ENCODE results near the gene POLN. TPM values are rescaled to one million over a fixed set of nuclear protein-coding genes. Genes with fewer than 3 reads are reported as not detected.

The POLN gene
- total and polyA plus RNA-seq, 2 experiments from 2014 or later, result 1.8 to 4.0 TPM

GRCh38 chr4:2251073-2251794 is 9.3 kb upstream of the POLN start:
- ATAC-seq (no peak), DNase-seq (ENCODE audit: low spot score) (no peak)
- Mint-ChIP-seq H3K36me3 (ENCODE audit: low read depth) (no peaks in the 10 kb centered on the region; the same call in 2 of the 3 replicates), H3K4me3 (no peak overlapping the region), H3K27ac (no peak overlapping the region), H3K27me3 (ENCODE audit: insufficient read depth, low read depth, poor library complexity) (peaks cover 3% of the 10 kb centered on the region), H3K4me1 (peaks cover 15% of the 10 kb centered on the region), H3K9me3 (no peaks in the 10 kb centered on the region)
- no peaks in the 10 kb centered on the region for H3K27me3 ChIP-seq (ENCODE audit: insufficient read depth)
- no peaks in the 10 kb centered on the region for H3K79me2 ChIP-seq (replicated peaks; ENCODE audit: insufficient read depth)
- no peaks in the 10 kb centered on the region for H3K36me3 ChIP-seq (ENCODE audit: insufficient read depth)
- no peak overlapping the region for H3K4me2 ChIP-seq
- no peak overlapping the region for H2AFZ ChIP-seq
- H3F3A ChIP-seq (replicated peaks; ENCODE audit: low read depth), result no peaks in the 10 kb centered on the region
- no peak overlapping the region for H3K4me3 ChIP-seq
- H3K4me1 ChIP-seq (ENCODE audit: insufficient read depth), result peaks cover 5% of the 10 kb centered on the region; the same call in 1 of the 2 replicates
- no peaks in the 10 kb centered on the region for H4K20me1 ChIP-seq (replicated peaks; ENCODE audit: insufficient read depth)
- no peaks in the 10 kb centered on the region for H3K9me2 ChIP-seq (ENCODE audit: insufficient read depth)
- TF ChIP-seq CREB1 (CRISPR knock-in tag; IDR thresholded peaks at IDR 0.05; ENCODE audit: low read depth), result no peak
- no peak for TF ChIP-seq ETS1 (IDR thresholded peaks at IDR 0.05)
- TF ChIP-seq JUNB (IDR thresholded peaks at IDR 0.05; ENCODE audit: unreplicated experiment), result no peak
- no peak for TF ChIP-seq ZNF114 (CRISPR knock-in tag; IDR thresholded peaks at IDR 0.05)
- H3K27ac ChIP-seq (ENCODE audit: low read depth), result no peak overlapping the region

DNA sequence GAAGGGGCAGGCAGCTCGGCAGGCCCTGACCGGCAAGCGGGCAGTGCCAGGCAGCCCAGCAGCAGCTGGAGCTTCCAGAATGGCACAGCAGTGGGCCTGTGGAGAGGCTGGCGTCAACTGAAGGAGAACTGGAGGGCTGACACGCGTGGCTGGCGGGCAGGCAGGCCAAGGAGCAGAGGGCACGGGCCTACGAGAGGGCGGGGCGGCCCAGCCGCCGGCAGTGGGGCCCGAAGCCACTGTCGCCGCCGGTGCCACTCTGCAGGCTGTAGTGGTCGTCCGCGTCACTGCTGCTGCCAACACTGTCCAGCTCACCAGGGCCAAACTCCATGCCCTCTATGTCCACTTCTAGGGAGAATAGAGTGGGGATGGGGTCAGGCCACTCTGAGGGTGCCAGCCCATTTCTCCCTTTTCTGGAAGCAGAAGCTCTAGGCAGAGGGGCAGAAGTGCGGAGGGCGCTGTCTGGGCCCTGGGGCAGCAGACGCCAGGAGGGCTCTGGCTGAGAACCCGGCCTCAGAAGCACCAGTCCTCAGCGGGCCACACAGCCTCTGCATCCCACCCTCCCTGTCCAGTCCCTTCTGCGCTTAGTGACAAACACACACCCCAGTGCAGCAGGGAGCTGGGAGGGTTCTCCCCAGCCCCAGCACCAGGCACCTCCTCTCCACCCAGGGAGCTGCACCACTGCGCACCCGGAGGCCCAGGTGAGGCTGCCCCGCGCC is 8.6 kb upstream of the POLN start:
- peaks cover 1% of the 10 kb centered on the region; the same call in 2 of the 3 replicates for H3K9me3 Mint-ChIP-seq
- H3K9me2 ChIP-seq (ENCODE audit: insufficient read depth), result no peaks in the 10 kb centered on the region
- H3K27me3 Mint-ChIP-seq (ENCODE audit: insufficient read depth, low read depth, poor library complexity), result peaks cover 3% of the 10 kb centered on the region
- H3K36me3 Mint-ChIP-seq (ENCODE audit: low read depth), result peaks cover 2% of the 10 kb centered on the region; the same call in 2 of the 3 replicates
- H3K27ac Mint-ChIP-seq, result no peak overlapping the region
- DNase-seq (ENCODE audit: low spot score) (no peak), ATAC-seq (no peak)
- H3K4me3 Mint-ChIP-seq, result no peak overlapping the region
- H3K4me1 Mint-ChIP-seq, result peaks cover 15% of the 10 kb centered on the region
- no peaks in the 10 kb centered on the region for H3K79me2 ChIP-seq (replicated peaks; ENCODE audit: insufficient read depth)
- H3F3A ChIP-seq (replicated peaks; ENCODE audit: low read depth), result no peaks in the 10 kb centered on the region
- no peak overlapping the region for H3K4me2 ChIP-seq
- H4K20me1 ChIP-seq (replicated peaks; ENCODE audit: insufficient read depth), result no peaks in the 10 kb centered on the region
- H3K27ac ChIP-seq (ENCODE audit: low read depth), result no peak overlapping the region
- no peaks in the 10 kb centered on the region for H3K36me3 ChIP-seq (ENCODE audit: insufficient read depth)
- peaks cover 5% of the 10 kb centered on the region; the same call in 1 of the 2 replicates for H3K4me1 ChIP-seq (ENCODE audit: insufficient read depth)
- no peaks in the 10 kb centered on the region for H3K27me3 ChIP-seq (ENCODE audit: insufficient read depth)
- no peak overlapping the region for H2AFZ ChIP-seq
- no peak overlapping the region for H3K4me3 ChIP-seq
- no peak for TF ChIP-seq ETS1 (IDR thresholded peaks at IDR 0.05)
- TF ChIP-seq STAT1 (IDR thresholded peaks at IDR 0.05; ENCODE audit: unreplicated experiment), result no peak
- TF ChIP-seq ZNF462 (CRISPR knock-in tag; IDR thresholded peaks at IDR 0.05), result no peak
- TF ChIP-seq, protein P1, sequence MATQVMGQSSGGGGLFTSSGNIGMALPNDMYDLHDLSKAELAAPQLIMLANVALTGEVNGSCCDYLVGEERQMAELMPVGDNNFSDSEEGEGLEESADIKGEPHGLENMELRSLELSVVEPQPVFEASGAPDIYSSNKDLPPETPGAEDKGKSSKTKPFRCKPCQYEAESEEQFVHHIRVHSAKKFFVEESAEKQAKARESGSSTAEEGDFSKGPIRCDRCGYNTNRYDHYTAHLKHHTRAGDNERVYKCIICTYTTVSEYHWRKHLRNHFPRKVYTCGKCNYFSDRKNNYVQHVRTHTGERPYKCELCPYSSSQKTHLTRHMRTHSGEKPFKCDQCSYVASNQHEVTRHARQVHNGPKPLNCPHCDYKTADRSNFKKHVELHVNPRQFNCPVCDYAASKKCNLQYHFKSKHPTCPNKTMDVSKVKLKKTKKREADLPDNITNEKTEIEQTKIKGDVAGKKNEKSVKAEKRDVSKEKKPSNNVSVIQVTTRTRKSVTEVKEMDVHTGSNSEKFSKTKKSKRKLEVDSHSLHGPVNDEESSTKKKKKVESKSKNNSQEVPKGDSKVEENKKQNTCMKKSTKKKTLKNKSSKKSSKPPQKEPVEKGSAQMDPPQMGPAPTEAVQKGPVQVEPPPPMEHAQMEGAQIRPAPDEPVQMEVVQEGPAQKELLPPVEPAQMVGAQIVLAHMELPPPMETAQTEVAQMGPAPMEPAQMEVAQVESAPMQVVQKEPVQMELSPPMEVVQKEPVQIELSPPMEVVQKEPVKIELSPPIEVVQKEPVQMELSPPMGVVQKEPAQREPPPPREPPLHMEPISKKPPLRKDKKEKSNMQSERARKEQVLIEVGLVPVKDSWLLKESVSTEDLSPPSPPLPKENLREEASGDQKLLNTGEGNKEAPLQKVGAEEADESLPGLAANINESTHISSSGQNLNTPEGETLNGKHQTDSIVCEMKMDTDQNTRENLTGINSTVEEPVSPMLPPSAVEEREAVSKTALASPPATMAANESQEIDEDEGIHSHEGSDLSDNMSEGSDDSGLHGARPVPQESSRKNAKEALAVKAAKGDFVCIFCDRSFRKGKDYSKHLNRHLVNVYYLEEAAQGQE (IDR thresholded peaks at IDR 0.05; ENCODE audit: unreplicated experiment), result no peak
